ENCODE data around the gene E2F8. TPM values are rescaled to one million over a fixed set of nuclear protein-coding genes. Genes with fewer than 3 reads are reported as not detected.

E2F8 gene
- total and polyA plus RNA-seq, 2 experiments from 2014 or later = 8.3 to 10.6 TPM

DNA sequence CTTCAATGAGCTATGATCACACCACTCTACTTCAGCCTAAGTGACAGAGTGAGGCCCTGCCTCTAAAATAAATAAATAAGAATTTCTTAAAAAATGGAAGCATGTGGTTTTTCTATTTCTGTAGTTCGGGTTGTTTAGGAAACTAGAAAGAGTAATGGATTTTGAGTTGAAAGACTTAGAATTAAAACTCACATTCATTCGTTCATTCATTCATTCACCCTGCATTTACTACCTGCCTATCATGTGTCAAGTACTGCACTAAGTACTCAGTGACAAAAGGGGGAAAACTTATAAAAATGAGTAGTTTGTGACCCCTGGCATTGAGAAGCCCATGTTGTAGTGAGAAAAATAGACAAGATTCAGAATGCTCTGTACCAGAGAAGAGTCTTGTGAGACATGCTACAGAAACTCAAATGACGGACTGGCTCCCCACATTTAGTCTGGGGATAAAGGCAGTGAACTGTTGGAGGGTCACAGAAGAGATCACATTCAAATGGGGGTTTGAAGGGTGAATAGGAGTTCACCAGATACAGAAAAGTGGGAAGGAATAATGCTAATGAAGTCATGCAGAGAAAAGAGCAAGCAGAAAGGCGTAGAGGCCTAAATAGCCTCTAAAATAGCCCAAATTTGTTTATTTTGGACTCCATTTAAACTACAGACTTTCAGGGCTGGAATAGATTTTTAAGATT lies 46.0 kb downstream of the E2F8 start:
- TF ChIP-seq NANOG (IDR thresholded peaks at IDR 0.05; ENCODE audit: borderline replicate concordance) (no peak), POLR2AphosphoS5 (IDR thresholded peaks at IDR 0.05; ENCODE audit: low read depth) (no peak), JUNB (IDR thresholded peaks at IDR 0.05; ENCODE audit: unreplicated experiment) (no peak), EZH2 (IDR thresholded peaks at IDR 0.05; ENCODE audit: low read depth, unreplicated experiment) (no peak), ZNF331 (CRISPR knock-in tag; IDR thresholded peaks at IDR 0.05; ENCODE audit: low read depth) (no peak), EZH2phosphoT487 (IDR thresholded peaks at IDR 0.05; ENCODE audit: unreplicated experiment) (no peak), CREB1 (CRISPR knock-in tag; IDR thresholded peaks at IDR 0.05; ENCODE audit: low read depth) (no peak), STAT1 (IDR thresholded peaks at IDR 0.05; ENCODE audit: unreplicated experiment) (no peak), ZNF114 (CRISPR knock-in tag; IDR thresholded peaks at IDR 0.05) (no peak)
- TF ChIP-seq, protein P1, sequence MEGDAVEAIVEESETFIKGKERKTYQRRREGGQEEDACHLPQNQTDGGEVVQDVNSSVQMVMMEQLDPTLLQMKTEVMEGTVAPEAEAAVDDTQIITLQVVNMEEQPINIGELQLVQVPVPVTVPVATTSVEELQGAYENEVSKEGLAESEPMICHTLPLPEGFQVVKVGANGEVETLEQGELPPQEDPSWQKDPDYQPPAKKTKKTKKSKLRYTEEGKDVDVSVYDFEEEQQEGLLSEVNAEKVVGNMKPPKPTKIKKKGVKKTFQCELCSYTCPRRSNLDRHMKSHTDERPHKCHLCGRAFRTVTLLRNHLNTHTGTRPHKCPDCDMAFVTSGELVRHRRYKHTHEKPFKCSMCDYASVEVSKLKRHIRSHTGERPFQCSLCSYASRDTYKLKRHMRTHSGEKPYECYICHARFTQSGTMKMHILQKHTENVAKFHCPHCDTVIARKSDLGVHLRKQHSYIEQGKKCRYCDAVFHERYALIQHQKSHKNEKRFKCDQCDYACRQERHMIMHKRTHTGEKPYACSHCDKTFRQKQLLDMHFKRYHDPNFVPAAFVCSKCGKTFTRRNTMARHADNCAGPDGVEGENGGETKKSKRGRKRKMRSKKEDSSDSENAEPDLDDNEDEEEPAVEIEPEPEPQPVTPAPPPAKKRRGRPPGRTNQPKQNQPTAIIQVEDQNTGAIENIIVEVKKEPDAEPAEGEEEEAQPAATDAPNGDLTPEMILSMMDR (conservative IDR thresholded peaks at IDR 0.05; ENCODE audit: low read depth in 2 of 2) = no peak
- TF ChIP-seq, protein P2, sequence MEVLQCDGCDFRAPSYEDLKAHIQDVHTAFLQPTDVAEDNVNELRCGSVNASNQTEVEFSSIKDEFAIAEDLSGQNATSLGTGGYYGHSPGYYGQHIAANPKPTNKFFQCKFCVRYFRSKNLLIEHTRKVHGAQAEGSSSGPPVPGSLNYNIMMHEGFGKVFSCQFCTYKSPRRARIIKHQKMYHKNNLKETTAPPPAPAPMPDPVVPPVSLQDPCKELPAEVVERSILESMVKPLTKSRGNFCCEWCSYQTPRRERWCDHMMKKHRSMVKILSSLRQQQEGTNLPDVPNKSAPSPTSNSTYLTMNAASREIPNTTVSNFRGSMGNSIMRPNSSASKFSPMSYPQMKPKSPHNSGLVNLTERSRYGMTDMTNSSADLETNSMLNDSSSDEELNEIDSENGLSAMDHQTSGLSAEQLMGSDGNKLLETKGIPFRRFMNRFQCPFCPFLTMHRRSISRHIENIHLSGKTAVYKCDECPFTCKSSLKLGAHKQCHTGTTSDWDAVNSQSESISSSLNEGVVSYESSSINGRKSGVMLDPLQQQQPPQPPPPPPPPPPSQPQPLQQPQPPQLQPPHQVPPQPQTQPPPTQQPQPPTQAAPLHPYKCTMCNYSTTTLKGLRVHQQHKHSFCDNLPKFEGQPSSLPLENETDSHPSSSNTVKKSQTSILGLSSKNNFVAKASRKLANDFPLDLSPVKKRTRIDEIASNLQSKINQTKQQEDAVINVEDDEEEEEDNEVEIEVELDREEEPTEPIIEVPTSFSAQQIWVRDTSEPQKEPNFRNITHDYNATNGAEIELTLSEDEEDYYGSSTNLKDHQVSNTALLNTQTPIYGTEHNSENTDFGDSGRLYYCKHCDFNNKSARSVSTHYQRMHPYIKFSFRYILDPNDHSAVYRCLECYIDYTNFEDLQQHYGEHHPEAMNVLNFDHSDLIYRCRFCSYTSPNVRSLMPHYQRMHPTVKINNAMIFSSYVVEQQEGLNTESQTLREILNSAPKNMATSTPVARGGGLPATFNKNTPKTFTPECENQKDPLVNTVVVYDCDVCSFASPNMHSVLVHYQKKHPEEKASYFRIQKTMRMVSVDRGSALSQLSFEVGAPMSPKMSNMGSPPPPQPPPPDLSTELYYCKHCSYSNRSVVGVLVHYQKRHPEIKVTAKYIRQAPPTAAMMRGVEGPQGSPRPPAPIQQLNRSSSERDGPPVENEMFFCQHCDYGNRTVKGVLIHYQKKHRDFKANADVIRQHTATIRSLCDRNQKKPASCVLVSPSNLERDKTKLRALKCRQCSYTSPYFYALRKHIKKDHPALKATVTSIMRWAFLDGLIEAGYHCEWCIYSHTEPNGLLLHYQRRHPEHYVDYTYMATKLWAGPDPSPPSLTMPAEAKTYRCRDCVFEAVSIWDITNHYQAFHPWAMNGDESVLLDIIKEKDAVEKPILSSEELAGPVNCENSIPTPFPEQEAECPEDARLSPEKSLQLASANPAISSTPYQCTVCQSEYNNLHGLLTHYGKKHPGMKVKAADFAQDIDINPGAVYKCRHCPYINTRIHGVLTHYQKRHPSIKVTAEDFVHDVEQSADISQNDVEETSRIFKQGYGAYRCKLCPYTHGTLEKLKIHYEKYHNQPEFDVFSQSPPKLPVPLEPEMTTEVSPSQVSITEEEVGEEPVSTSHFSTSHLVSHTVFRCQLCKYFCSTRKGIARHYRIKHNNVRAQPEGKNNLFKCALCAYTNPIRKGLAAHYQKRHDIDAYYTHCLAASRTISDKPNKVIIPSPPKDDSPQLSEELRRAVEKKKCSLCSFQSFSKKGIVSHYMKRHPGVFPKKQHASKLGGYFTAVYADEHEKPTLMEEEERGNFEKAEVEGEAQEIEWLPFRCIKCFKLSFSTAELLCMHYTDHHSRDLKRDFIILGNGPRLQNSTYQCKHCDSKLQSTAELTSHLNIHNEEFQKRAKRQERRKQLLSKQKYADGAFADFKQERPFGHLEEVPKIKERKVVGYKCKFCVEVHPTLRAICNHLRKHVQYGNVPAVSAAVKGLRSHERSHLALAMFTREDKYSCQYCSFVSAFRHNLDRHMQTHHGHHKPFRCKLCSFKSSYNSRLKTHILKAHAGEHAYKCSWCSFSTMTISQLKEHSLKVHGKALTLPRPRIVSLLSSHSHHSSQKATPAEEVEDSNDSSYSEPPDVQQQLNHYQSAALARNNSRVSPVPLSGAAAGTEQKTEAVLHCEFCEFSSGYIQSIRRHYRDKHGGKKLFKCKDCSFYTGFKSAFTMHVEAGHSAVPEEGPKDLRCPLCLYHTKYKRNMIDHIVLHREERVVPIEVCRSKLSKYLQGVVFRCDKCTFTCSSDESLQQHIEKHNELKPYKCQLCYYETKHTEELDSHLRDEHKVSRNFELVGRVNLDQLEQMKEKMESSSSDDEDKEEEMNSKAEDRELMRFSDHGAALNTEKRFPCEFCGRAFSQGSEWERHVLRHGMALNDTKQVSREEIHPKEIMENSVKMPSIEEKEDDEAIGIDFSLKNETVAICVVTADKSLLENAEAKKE (CRISPR knock-in tag; IDR thresholded peaks at IDR 0.05) = no peak
- TF ChIP-seq, protein P3, sequence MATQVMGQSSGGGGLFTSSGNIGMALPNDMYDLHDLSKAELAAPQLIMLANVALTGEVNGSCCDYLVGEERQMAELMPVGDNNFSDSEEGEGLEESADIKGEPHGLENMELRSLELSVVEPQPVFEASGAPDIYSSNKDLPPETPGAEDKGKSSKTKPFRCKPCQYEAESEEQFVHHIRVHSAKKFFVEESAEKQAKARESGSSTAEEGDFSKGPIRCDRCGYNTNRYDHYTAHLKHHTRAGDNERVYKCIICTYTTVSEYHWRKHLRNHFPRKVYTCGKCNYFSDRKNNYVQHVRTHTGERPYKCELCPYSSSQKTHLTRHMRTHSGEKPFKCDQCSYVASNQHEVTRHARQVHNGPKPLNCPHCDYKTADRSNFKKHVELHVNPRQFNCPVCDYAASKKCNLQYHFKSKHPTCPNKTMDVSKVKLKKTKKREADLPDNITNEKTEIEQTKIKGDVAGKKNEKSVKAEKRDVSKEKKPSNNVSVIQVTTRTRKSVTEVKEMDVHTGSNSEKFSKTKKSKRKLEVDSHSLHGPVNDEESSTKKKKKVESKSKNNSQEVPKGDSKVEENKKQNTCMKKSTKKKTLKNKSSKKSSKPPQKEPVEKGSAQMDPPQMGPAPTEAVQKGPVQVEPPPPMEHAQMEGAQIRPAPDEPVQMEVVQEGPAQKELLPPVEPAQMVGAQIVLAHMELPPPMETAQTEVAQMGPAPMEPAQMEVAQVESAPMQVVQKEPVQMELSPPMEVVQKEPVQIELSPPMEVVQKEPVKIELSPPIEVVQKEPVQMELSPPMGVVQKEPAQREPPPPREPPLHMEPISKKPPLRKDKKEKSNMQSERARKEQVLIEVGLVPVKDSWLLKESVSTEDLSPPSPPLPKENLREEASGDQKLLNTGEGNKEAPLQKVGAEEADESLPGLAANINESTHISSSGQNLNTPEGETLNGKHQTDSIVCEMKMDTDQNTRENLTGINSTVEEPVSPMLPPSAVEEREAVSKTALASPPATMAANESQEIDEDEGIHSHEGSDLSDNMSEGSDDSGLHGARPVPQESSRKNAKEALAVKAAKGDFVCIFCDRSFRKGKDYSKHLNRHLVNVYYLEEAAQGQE (IDR thresholded peaks at IDR 0.05; ENCODE audit: unreplicated experiment) = no peak
- TF ChIP-seq, protein P4, sequence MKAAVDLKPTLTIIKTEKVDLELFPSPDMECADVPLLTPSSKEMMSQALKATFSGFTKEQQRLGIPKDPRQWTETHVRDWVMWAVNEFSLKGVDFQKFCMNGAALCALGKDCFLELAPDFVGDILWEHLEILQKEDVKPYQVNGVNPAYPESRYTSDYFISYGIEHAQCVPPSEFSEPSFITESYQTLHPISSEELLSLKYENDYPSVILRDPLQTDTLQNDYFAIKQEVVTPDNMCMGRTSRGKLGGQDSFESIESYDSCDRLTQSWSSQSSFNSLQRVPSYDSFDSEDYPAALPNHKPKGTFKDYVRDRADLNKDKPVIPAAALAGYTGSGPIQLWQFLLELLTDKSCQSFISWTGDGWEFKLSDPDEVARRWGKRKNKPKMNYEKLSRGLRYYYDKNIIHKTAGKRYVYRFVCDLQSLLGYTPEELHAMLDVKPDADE (IDR thresholded peaks at IDR 0.05) = no peak
- H3K4me3 Mint-ChIP-seq = no peak overlapping the region

More for the DNA sequence above, 46.0 kb downstream of the E2F8 start:
- Histone ChIP-seq H3K4me3 (no peak overlapping the region), H2AFZ (no peak overlapping the region), H3K27ac (ENCODE audit: low read depth) (no peak overlapping the region), H3K9me2 (ENCODE audit: insufficient read depth) (no peaks in the 10 kb centered on the region), H3K4me1 (ENCODE audit: insufficient read depth) (no peaks in the 10 kb centered on the region), H3K36me3 (ENCODE audit: insufficient read depth) (no peaks in the 10 kb centered on the region), H3K4me2 (no peak overlapping the region), H3F3A (replicated peaks; ENCODE audit: low read depth) (no peaks in the 10 kb centered on the region), H4K20me1 (replicated peaks; ENCODE audit: insufficient read depth) (no peaks in the 10 kb centered on the region), H3K27me3 (ENCODE audit: insufficient read depth) (no peaks in the 10 kb centered on the region), H3K79me2 (replicated peaks; ENCODE audit: insufficient read depth) (no peaks in the 10 kb centered on the region)
- H3K27me3 Mint-ChIP-seq (ENCODE audit: insufficient read depth, low read depth, poor library complexity) = no peaks in the 10 kb centered on the region
- H3K9me3 Mint-ChIP-seq = no peaks in the 10 kb centered on the region; the same call in 2 of the 3 replicates
- no peak for DNase-seq (ENCODE audit: low spot score)
- ATAC-seq = no peak
- no peaks in the 10 kb centered on the region for H3K36me3 Mint-ChIP-seq (ENCODE audit: low read depth)
- no peak overlapping the region for H3K27ac Mint-ChIP-seq
- peaks cover 2% of the 10 kb centered on the region; the same call in 1 of the 3 replicates for H3K4me1 Mint-ChIP-seq
